Calu3 (cell line): ENCODE measurements around the gene CNTNAP2. TPM values are rescaled to one million over a fixed set of nuclear protein-coding genes. Genes with fewer than 3 reads are reported as not detected.

ENCODE experiments used
- BruUV-seq: library from RNA; stranded (reverse); fragments of 400-500 nt; replicated peaks from 2 replicates; lab custom pipeline; 2021; lab: Mats Ljungman, UMichigan
- CTCF ChIA-PET: fragments of 300-600 bp; sonication (Branson Sonifier 250); formaldehyde crosslinking; loops from one replicate; lab custom pipeline; 2022; ENCODE audit warnings: antibody characterized with exemption; lab: Charles Lee
- DNase-seq: peaks from one replicate; pipeline ENCODE4 v3.0.0; 2022
- H3K27ac Mint-ChIP-seq: one replicate; pipeline ENCODE4 v1.8.0; 2022; ENCODE audit warnings: mixed read lengths; ENCODE audit not compliant: unreplicated experiment
- H3K27me3 Mint-ChIP-seq: one replicate; pipeline ENCODE4 v1.8.0; 2022; ENCODE audit warnings: mixed read lengths; ENCODE audit not compliant: unreplicated experiment
- H3K36me3 Mint-ChIP-seq: one replicate; pipeline ENCODE4 v1.8.0; 2022; ENCODE audit warnings: mild to moderate bottlenecking, moderate library complexity, mixed read lengths; ENCODE audit not compliant: insufficient read depth, unreplicated experiment
- H3K4me1 Mint-ChIP-seq: one replicate; pipeline ENCODE4 v1.8.0; 2022; ENCODE audit warnings: mild to moderate bottlenecking, low read depth, mixed read lengths; ENCODE audit not compliant: unreplicated experiment
- H3K4me3 Mint-ChIP-seq: one replicate; pipeline ENCODE4 v1.8.0; 2022; ENCODE audit warnings: mild to moderate bottlenecking, low read depth, moderate library complexity, mixed read lengths; ENCODE audit not compliant: unreplicated experiment
- H3K9me3 Mint-ChIP-seq: one replicate; pipeline ENCODE4 v1.8.0; 2022; ENCODE audit warnings: low read depth, mixed read lengths; ENCODE audit not compliant: unreplicated experiment
- CTCF ChIP-seq: fragments of 200-600 bp; IDR thresholded peaks from one replicate; pipeline ENCODE4 v1.8.0; 2022; ENCODE audit warnings: antibody characterized with exemption; ENCODE audit not compliant: unreplicated experiment
- intact Hi-C: fragments of 100-400 bp; cut with micrococcal nuclease; formaldehyde crosslinking; loops from one replicate; pipeline ENCODE4 v1.10.0; 2022; ENCODE audit not compliant: unreplicated experiment
- total RNA-seq: library from RNA; stranded (reverse); gene quantifications from 2 replicates; pipeline ENCODE4 v1.2.3, GENCODE V29; 2022

Gene CNTNAP2
- total RNA-seq, 1 experiment from 2014 or later: 1.1 TPM

GRCh38 chr7:147859486-147859885, 1742.9 kb downstream of the CNTNAP2 start:
- no peak overlapping the region for H3K27ac Mint-ChIP-seq
- no peak for TF ChIP-seq CTCF
- peaks cover 8% of the 10 kb centered on the region for H3K9me3 Mint-ChIP-seq
- no peak overlapping the region for H3K4me3 Mint-ChIP-seq
- no peaks in the 10 kb centered on the region for H3K4me1 Mint-ChIP-seq
- no peak for DNase-seq
- H3K36me3 Mint-ChIP-seq: no peaks in the 10 kb centered on the region
- H3K27me3 Mint-ChIP-seq: no peaks in the 10 kb centered on the region
- CTCF ChIA-PET: no interaction called here
- intact Hi-C loops: no loop called here
- BruUV-seq: no TSS peak

- intact Hi-C loops: no loop called here
These were observed 1744.6 kb downstream of the CNTNAP2 start for GRCh38 chr7:147861058-147861716.

GRCh38 chr7:147861945-147862344, 1745.3 kb downstream of the CNTNAP2 start:
- intact Hi-C loops: no loop called here
- H3K4me3 Mint-ChIP-seq: no peak overlapping the region
- BruUV-seq: no TSS peak
- H3K4me1 Mint-ChIP-seq: no peaks in the 10 kb centered on the region
- no peak for TF ChIP-seq CTCF
- H3K9me3 Mint-ChIP-seq: peaks cover 16% of the 10 kb centered on the region
- CTCF ChIA-PET: no interaction called here
- H3K27me3 Mint-ChIP-seq: no peaks in the 10 kb centered on the region
- H3K36me3 Mint-ChIP-seq: no peaks in the 10 kb centered on the region
- no peak overlapping the region for H3K27ac Mint-ChIP-seq
- DNase-seq: no peak

More at GRCh38 chr7:147861058-147861716, 1744.6 kb downstream of the CNTNAP2 start:
- no peak for TF ChIP-seq CTCF
- Mint-ChIP-seq H3K36me3 (no peaks in the 10 kb centered on the region), H3K27me3 (no peaks in the 10 kb centered on the region), H3K27ac (no peak overlapping the region), H3K9me3 (peaks cover 14% of the 10 kb centered on the region), H3K4me1 (no peaks in the 10 kb centered on the region), H3K4me3 (no peak overlapping the region)
- no peak for DNase-seq
- no TSS peak for BruUV-seq
- CTCF ChIA-PET: no interaction called here

GRCh38 chr7:147869456-147869855, 1752.9 kb downstream of the CNTNAP2 start:
- CTCF ChIA-PET: no interaction called here
- no peak for DNase-seq
- Mint-ChIP-seq H3K36me3 (no peaks in the 10 kb centered on the region), H3K27me3 (no peaks in the 10 kb centered on the region), H3K27ac (no peak overlapping the region), H3K4me3 (no peak overlapping the region), H3K9me3 (peaks cover 19% of the 10 kb centered on the region), H3K4me1 (no peaks in the 10 kb centered on the region)
- no peak for TF ChIP-seq CTCF
- intact Hi-C loops: no loop called here
- no TSS peak for BruUV-seq
